Coronary artery (tissue), 2 donors: Measurements from ENCODE around the gene C3.
"Not testable (repeated sequence)": the region's sequence is repeated elsewhere in the genome, so short reads cannot be mapped to it uniquely, and the experiment has no call there.

Source experiments
- DNase-seq: peaks from one replicate; pipeline ENCODE4 v3.0.0-alpha.2; 2017; ENCODE audit warnings: low spot score
- H3K27ac ChIP-seq, 2 donors: fragments of 200-600 bp; sonication (generic); one replicate each; pipeline ENCODE4 v1.5.1; 2016 to 2019
- H3K4me3 ChIP-seq: fragments of 200-600 bp; sonication (generic); 2 replicates; pipeline ENCODE4 v1.5.1; 2016; ENCODE audit warnings: mild to moderate bottlenecking, moderate library complexity
- TF ChIP-seq, protein P1 (sequence below): fragments of 200-600 bp; sonication (generic); IDR thresholded peaks from one replicate; pipeline ENCODE4 v1.5.1; 2019; ENCODE audit warnings: antibody characterized with exemption

C3 gene

DNA sequence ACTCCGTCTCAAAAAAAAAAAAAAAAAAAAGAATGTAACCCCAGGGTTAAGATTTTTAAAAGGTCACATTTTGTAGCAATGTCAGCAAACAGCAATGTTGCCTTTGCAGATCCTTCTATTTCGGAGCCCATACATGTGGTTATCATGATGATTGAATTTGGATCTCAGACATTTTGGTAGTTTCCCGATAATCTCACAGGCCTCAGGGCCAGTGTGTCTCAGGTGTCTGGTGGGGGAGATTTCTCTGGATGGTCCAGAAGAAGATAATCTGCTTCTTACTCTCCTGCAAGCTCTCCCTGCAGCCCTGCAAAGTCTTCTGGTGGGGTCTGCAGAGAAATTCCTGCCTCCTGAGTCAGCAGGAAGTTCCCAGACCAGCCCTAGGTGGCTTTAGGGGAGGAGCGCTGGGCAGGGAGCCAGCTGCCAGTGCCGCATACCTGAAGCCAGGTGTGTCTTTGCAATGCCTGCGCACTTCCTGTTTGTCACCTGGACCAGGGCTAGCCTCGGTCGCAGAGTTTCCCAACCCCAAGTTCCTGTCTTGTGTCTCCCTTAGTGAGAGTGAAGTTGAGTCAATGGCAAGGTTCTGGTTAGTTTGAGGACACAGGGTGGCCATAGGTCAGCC, 45.4 kb upstream of the C3 start:
- no peak for DNase-seq
- TF ChIP-seq, protein P1, sequence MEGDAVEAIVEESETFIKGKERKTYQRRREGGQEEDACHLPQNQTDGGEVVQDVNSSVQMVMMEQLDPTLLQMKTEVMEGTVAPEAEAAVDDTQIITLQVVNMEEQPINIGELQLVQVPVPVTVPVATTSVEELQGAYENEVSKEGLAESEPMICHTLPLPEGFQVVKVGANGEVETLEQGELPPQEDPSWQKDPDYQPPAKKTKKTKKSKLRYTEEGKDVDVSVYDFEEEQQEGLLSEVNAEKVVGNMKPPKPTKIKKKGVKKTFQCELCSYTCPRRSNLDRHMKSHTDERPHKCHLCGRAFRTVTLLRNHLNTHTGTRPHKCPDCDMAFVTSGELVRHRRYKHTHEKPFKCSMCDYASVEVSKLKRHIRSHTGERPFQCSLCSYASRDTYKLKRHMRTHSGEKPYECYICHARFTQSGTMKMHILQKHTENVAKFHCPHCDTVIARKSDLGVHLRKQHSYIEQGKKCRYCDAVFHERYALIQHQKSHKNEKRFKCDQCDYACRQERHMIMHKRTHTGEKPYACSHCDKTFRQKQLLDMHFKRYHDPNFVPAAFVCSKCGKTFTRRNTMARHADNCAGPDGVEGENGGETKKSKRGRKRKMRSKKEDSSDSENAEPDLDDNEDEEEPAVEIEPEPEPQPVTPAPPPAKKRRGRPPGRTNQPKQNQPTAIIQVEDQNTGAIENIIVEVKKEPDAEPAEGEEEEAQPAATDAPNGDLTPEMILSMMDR, result no peak

DNA sequence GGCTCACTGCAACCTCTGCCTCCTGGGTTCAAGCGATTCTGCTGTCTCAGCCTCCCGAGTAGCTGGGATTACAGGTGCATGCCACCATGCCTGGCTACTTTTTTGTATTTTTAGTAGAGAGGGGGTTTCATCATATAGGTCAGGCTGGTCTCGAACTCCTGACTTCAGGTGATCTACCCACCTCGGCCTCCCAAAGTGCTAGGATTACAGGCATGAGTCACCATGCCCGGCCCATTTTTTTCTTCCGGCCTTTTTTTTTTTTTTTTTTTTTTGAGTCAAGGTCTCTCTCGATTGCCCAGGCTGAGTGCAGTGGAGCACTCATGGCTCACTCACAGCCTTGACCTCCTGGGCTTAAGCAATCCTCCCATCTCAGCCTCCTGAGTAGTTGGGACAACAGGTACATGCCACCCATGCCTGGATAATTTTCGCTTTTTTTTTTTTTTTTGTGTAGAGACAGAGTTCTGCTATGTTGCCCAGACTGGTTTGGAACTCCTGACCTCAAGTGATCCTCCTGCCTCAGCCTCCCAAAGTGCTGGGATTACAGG, 41.9 kb upstream of the C3 start:
- not testable (repeated sequence) for H3K27ac ChIP-seq, H3K4me3 ChIP-seq, DNase-seq

More for the DNA sequence above, 45.4 kb upstream of the C3 start:
- H3K27ac ChIP-seq, result no peak overlapping the region
- no peak overlapping the region for H3K4me3 ChIP-seq

DNA sequence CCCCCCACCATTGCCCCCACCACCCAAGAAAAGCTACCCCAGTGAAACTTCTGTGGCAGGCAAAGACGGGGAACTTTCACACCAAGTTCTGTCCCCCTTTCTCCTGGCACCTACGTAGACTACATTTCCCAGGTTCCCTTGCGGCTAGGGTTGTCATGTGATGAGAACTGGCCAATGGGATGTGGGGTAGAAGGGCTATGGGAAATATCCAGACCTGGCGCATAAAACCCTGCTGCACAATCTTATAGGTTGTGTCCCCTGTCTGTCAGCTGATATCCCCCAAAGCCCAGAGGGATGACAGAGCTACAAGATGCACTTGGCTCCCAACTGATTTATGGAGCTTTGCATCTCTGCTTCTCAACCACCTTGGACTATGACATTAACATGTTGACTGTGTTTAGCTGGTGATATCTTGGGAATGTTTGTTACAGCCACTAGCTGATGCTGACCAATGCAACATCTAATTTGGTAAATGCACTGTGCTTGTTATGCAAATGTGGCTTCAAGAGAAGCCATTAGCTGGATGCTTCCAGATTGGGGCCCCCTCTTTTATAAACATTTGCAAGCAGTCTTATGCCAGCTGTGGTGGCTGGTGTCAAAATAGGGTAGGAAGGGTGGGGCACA, 40.7 kb upstream of the C3 start:
- TF ChIP-seq, protein P1, result no peak
- Histone ChIP-seq H3K27ac (no peak overlapping the region), H3K4me3 (no peak overlapping the region)
- no peak for DNase-seq

DNA sequence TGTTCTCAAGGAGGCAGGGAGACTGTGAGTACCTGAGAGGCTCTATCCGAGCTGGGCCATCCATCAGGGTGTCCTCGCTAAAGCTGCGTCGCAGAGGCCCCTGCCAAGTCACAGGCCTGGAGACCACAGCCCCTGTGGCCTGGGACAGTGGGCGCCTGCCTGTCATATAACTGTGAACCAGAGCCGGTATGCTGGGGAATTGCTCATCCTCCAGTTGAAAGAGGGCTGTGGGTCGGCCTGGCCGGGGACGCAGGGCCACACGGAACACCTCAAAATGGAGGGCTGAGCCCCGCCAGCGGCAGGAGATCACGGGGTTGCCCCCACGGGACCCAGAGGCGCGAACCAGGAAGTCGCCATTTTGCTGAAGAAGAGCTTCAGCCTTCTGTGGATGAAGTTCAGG, 40.2 kb upstream of the C3 start:
- H3K27ac ChIP-seq, result no peak overlapping the region
- DNase-seq, result no peak
- H3K4me3 ChIP-seq, result no peak overlapping the region
- TF ChIP-seq, protein P1, result no peak

DNA sequence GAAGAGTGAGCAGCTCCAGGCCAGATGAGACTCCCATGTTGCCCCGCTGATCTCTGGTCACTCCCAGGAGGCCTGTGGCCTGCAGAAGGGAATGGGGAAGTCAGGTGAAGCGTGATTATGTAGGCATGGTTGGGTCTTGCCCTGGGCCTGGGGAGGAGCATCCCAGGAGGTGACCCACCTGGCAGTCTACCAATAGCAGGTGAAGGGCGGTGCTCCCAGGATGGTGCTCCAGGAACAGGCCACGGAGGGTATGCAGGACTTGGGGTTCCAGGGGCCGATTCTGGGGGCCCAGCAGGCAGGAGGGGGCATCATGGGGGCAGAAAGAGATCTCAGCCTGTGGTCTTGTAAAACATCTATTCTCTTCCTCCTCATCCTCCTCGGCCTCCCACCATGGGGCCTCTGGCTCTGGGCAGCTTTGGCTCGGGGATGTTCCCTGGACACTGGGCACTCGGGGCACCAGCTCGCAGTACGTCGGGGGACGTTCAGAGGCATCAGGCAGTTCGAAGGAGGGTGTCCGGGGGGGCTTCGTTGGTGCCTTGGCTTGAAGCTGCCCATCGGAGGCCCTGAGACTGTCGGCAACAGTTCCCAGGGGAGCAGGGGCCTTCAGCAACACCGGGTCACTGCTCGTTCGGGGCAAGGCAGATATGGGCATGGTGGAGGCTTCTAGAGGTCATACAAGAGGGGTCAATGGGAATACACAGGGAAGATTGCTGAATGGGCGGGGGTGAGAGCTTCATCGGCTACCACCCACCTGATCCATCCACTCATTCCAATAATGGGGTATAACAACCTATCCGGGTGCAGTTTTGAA, 34.4 kb upstream of the C3 start:
- TF ChIP-seq, protein P1, result no peak
- no peak for DNase-seq
- no peak overlapping the region for H3K4me3 ChIP-seq
- no peak overlapping the region for H3K27ac ChIP-seq

DNA sequence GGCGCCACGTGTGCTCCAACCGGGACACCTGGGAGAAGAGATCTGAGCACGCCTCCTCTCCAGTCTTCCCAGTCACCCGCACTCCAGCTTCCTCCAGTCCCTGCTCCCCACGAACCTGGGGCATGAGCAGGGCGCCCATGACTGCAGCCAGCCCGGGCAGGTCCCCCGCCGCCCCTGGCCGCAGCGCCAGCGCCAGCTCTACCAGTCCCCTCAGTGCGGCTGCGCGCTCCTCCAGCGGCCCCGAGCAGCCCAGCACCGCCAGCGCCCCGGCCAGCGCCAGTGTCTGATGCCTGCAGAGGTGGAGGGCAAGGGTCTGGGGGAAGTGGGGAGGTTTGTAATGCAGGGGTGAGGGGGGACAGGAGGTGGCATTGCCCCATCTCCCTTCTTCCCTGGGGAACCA, 33.7 kb upstream of the C3 start:
- no peak overlapping the region for H3K4me3 ChIP-seq
- DNase-seq, result no peak
- no peak overlapping the region for H3K27ac ChIP-seq
- TF ChIP-seq, protein P1, result no peak
